ENCODE measurements around the gene TAS1R3.

GRCh38 chr1:1306070-1306660, 24.9 kb upstream of the TAS1R3 start:
- TF ChIP-seq CTCF (IDR thresholded peaks at IDR 0.05; ENCODE audit: insufficient read depth, low read depth, low read length): no peak
- no peak for TF ChIP-seq EZH2 (IDR thresholded peaks at IDR 0.05; ENCODE audit: insufficient read depth, low read length)

Measured in astrocyte (in vitro differentiated cells and primary cell).